Spleen (tissue), 11 donors: ENCODE results near the gene PPIL6. TPM values are rescaled to one million over a fixed set of nuclear protein-coding genes. Genes with fewer than 3 reads are reported as not detected.

Experiments used
- DNase-seq: peaks from one replicate; pipeline ENCODE4 v3.0.0-alpha.2; 2020
- H3K27ac ChIP-seq, 8 donors: fragments of 200-600 bp; sonication (generic) in 7 of 8; 1 replicate in 4 of 8; 2 replicates in 4 of 8; pipeline versions ENCODE4 v1.5.0 to v1.8.0; 2016 to 2021; ENCODE audit warnings: inconsistent platforms in 4 of 8, mild to moderate bottlenecking in 4 of 8, moderate library complexity in 1 of 8
- H3K27me3 ChIP-seq, 7 donors: fragments of 200-600 bp; sonication (generic) in 6 of 7; replicated peaks in 1 of 7; 1 replicate in 4 of 7; 2 replicates in 3 of 7; pipeline versions ENCODE4 v1.5.0 to v1.8.0; 2016 to 2021; ENCODE audit warnings: inconsistent platforms in 3 of 7, mild to moderate bottlenecking in 1 of 7
- H3K36me3 ChIP-seq, 6 donors: fragments of 200-600 bp; sonication (generic) in 5 of 6; 1 replicate in 4 of 6; 2 replicates in 2 of 6; pipeline versions ENCODE4 v1.5.0 to v1.8.0; 2016 to 2021; ENCODE audit warnings: inconsistent platforms in 2 of 6
- H3K4me1 ChIP-seq, 6 donors: fragments of 200-600 bp; sonication (generic) in 5 of 6; 1 replicate in 3 of 6; 2 replicates in 3 of 6; pipeline versions ENCODE4 v1.5.0 to v1.8.0; 2016 to 2021; ENCODE audit warnings: inconsistent platforms in 3 of 6
- H3K4me3 ChIP-seq, 8 donors: fragments of 200-600 bp; sonication (generic) in 7 of 8; 1 replicate in 4 of 8; 2 replicates in 4 of 8; pipeline versions ENCODE4 v1.5.0 to v1.8.0; 2016 to 2021; ENCODE audit warnings: inconsistent platforms in 4 of 8, mild to moderate bottlenecking in 4 of 8, moderate library complexity in 2 of 8
- H3K9me3 ChIP-seq, 8 donors: fragments of 200-600 bp; sonication (generic) in 7 of 8; 1 replicate in 4 of 8; 2 replicates in 4 of 8; pipeline versions ENCODE4 v1.5.0 to v1.8.0; 2016 to 2021; ENCODE audit warnings: inconsistent platforms in 4 of 8
- POLR2A ChIP-seq, 3 donors: fragments of 450-650 bp; IDR thresholded peaks; one replicate each; pipeline ENCODE4 v1.5.1; 2017; ENCODE audit warnings: antibody characterized with exemption in 3 of 3, mild to moderate bottlenecking in 1 of 3
- POLR2AphosphoS5 ChIP-seq, 3 donors: sonication (generic); formaldehyde crosslinking; IDR thresholded peaks; one replicate each; pipeline ENCODE4 v1.5.1; 2017; ENCODE audit warnings: antibody characterized with exemption in 3 of 3
- WGBS, 5 donors: extraction: QIAGEN DNeasy Blood & Tissue Kit in 3 of 5; methylation state at CpG; one replicate each; pipeline versions ENCODE4 v1.1.5 to v1.1.7; 2013 to 2018; 5-methylcytosine and 5-hydroxymethylcytosine counted together
- intact Hi-C: fragments of 100-400 bp; cut with DNase I; formaldehyde crosslinking; loops from one replicate; pipeline ENCODE4 v1.15.0; 2023; ENCODE audit warnings: low total_unique reads
- polyA plus RNA-seq, 3 donors: library from polyadenylated mRNA; stranded (reverse); fragments of 200-250 nt; gene quantifications; one replicate each; pipeline ENCODE4 v1.2.1, GENCODE V29; 2013
- total RNA-seq, 7 donors: library from RNA; depleted of rRNA in 3 of 7; stranded (reverse); fragments of >200 nt in 3 of 7; fragmentation: NEBNext Ultra II Directional in 4 of 7; extraction: Animal tissue kit (Norgen Biotek cat#: 25700) in 4 of 7; gene quantifications; one replicate each; pipeline versions ENCODE4 v1.1.0 to v1.2.1, GENCODE V29; 2016 to 2021
- TF ChIP-seq, protein P1 (sequence below), 11 experiments: fragments of 200-600 bp in 7 of 11; fragments of 450-650 bp in 4 of 11; sonication (generic) in 4 of 11; IDR thresholded peaks in 8 of 11; conservative IDR thresholded peaks in 3 of 11; 1 replicate in 7 of 11; 2 replicates in 4 of 11; pipeline versions ENCODE4 v1.4.0 to v1.8.0; 2016 to 2021; ENCODE audit warnings: antibody characterized with exemption in 11 of 11, inconsistent platforms in 4 of 11, mild to moderate bottlenecking in 1 of 11
- donor health status: healthy with polysubstance abuse.
- donor health status: DM: no; HTN: no; CAD: no; lungs with moderate emphysema.
- donor health status: DM: no; HTN: no; CAD: no.
- donor health status: Bipolar disorder and iron deficiency.
- donor health status: healthy.
- donor health status: DM: no; HTN: no; CAD: no.
- donor health status: DM: yes; HTN: yes; CAD: no.

Gene PPIL6
- total and polyA plus RNA-seq, 10 donors = 0.13 to 4.8 (median 0.78) TPM

DNA sequence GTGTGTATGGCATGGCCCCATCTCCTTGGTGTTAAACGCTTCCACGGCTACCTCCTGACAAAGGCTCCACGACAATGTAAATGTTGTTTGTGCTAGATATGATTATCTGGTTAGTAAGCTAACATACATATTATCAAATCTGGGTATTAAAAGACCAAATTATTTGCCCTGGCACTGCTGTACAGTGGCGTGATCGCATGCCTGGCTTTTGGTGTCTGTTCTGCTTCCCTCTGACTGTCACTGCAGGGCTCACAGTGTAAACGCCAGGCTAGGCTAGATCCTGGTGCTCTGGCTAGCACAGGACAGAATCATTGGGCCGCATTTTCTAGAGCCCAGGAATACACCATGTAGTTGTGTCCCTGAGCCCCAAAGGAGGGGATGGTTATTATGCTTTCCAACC is 96.9 kb downstream of the PPIL6 start:
- no peak for TF ChIP-seq POLR2AphosphoS5 (IDR thresholded peaks at IDR 0.05)
- TF ChIP-seq POLR2A (IDR thresholded peaks at IDR 0.05) = no peak
- TF ChIP-seq, protein P1, sequence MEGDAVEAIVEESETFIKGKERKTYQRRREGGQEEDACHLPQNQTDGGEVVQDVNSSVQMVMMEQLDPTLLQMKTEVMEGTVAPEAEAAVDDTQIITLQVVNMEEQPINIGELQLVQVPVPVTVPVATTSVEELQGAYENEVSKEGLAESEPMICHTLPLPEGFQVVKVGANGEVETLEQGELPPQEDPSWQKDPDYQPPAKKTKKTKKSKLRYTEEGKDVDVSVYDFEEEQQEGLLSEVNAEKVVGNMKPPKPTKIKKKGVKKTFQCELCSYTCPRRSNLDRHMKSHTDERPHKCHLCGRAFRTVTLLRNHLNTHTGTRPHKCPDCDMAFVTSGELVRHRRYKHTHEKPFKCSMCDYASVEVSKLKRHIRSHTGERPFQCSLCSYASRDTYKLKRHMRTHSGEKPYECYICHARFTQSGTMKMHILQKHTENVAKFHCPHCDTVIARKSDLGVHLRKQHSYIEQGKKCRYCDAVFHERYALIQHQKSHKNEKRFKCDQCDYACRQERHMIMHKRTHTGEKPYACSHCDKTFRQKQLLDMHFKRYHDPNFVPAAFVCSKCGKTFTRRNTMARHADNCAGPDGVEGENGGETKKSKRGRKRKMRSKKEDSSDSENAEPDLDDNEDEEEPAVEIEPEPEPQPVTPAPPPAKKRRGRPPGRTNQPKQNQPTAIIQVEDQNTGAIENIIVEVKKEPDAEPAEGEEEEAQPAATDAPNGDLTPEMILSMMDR (IDR thresholded peaks at IDR 0.05 in 8 of 11, conservative IDR thresholded peaks at IDR 0.05 in 3 of 11) = no peak
- Histone ChIP-seq H3K4me3 (no peak overlapping the region), H3K27me3 (no peaks in the 10 kb centered on the region), H3K4me1 (peaks cover 0 to 14% (median 0%) of the 10 kb centered on the region in 6 donors), H3K36me3 (peaks cover 0 to 22% (median 0%) of the 10 kb centered on the region in 6 donors), H3K9me3 (no peaks in the 10 kb centered on the region), H3K27ac (no peak overlapping the region)
- 93 to 98% (median 97%) methylated on average over 7 of the region's 7 CpGs for whole genome bisulfite sequencing, 5 donors
- intact Hi-C loops = no loop called here
- DNase-seq = no peak

DNA sequence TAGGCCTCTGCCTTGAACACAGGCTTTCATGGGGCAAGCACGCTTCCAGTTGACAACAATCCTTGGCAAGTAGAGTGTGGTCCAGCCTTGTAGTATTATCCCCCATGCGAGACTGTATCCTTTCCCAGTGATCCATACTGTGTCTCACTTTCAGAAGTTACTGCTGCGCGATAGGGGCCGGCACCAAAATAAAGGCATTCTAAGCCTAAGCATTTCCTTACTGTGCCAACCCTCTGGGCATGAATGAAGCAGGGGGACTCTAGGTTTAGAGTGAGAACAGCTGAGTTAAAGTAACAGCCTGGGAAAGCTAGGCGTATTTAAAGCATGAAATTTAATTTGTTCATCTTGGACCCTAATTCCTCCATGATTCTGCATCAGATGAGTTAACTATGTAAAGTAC is 97.5 kb downstream of the PPIL6 start:
- Histone ChIP-seq H3K9me3 (no peaks in the 10 kb centered on the region), H3K4me1 (peaks cover 0 to 8% (median 0%) of the 10 kb centered on the region in 6 donors), H3K27me3 (no peaks in the 10 kb centered on the region), H3K27ac (no peak overlapping the region), H3K36me3 (peaks cover 0 to 23% (median 0%) of the 10 kb centered on the region in 6 donors), H3K4me3 (no peak overlapping the region)
- TF ChIP-seq, protein P1 (IDR thresholded peaks at IDR 0.05 in 8 of 11, conservative IDR thresholded peaks at IDR 0.05 in 3 of 11) = no peak
- TF ChIP-seq POLR2AphosphoS5 (IDR thresholded peaks at IDR 0.05) (no peak), POLR2A (IDR thresholded peaks at IDR 0.05) (no peak)
- intact Hi-C loops = no loop called here
- 95 to 97% (median 96%) methylated on average over 6 of the region's 6 CpGs for WGBS, 5 donors
- DNase-seq = no peak

DNA sequence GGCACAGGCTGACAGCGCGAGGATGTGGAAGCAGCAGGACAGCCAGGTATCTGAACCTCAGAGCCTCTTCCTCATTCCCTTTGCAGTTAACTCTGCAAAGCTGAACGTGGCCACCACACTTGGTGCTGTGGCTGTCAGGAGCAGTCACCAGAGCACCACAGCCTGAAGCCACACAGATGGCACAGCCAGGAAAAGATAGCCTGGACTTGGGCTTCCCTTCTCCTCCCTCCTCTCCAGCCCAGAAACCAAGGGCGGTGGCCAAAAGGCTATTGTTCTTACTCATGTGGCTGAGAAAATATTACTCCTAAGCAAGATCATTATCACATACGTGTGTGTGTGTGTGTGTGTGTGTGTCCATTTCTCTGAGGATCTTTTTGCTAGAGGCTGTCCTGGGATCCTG is 97.9 kb downstream of the PPIL6 start:
- DNase-seq = no peak
- no peak for TF ChIP-seq POLR2A (IDR thresholded peaks at IDR 0.05)
- TF ChIP-seq, protein P1 (IDR thresholded peaks at IDR 0.05 in 8 of 11, conservative IDR thresholded peaks at IDR 0.05 in 3 of 11) = no peak
- TF ChIP-seq POLR2AphosphoS5 (IDR thresholded peaks at IDR 0.05) = no peak
- Histone ChIP-seq H3K4me3 (no peak overlapping the region), H3K27me3 (no peaks in the 10 kb centered on the region), H3K36me3 (peaks cover 0 to 23% (median 0%) of the 10 kb centered on the region in 6 donors), H3K4me1 (peaks cover 0 to 4% (median 0%) of the 10 kb centered on the region in 6 donors), H3K9me3 (no peaks in the 10 kb centered on the region), H3K27ac (no peak overlapping the region)
- 67 to 81% (median 69%) methylated on average over 5 of the region's 5 CpGs for WGBS, 5 donors
- intact Hi-C loops = no loop called here

DNA sequence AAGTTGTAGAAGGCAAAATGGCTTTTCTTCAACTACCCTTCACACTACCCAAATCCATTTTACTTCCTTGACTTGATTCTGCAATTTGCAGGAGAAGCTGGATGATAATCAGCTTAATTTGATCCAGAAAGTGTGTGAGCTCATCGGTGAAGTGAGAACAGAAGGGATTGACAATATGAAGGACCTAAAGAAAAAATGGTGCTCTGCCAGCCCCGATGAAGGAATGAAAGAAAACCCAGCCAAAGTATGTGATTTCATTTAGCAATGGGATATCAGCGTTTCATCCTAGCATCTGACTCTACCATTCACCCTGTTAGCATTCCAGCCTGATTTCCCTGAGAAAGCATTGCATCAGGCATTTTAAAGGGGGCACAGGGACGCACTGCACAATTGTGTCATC is 99.6 kb downstream of the PPIL6 start:
- Histone ChIP-seq H3K27ac (no peak overlapping the region), H3K36me3 (peaks cover 0 to 23% (median 0%) of the 10 kb centered on the region in 6 donors), H3K9me3 (no peaks in the 10 kb centered on the region), H3K27me3 (no peaks in the 10 kb centered on the region), H3K4me1 (no peaks in the 10 kb centered on the region), H3K4me3 (no peak overlapping the region)
- DNase-seq = no peak
- TF ChIP-seq POLR2A (IDR thresholded peaks at IDR 0.05) (no peak), POLR2AphosphoS5 (IDR thresholded peaks at IDR 0.05) (no peak)
- TF ChIP-seq, protein P1 (IDR thresholded peaks at IDR 0.05 in 8 of 11, conservative IDR thresholded peaks at IDR 0.05 in 3 of 11) = no peak
- WGBS, 5 donors = 88 to 97% (median 95%) methylated on average over 4 of the region's 4 CpGs
- intact Hi-C loops = no loop called here

Other genes starting within 250 kb of the PPIL6 start
- 100 to 1,000 TPM; 179 to 249 (median 213) TPM for gene CD164, start 58.2 kb downstream of the PPIL6 start, total RNA-seq
- 100 to 1,000 TPM in 2 of 3 donors, 10 to 100 TPM in 1; 79.4 to 119 (median 105) TPM for gene CD164, start 58.2 kb downstream of the PPIL6 start, polyA plus RNA-seq
- 10 to 100 TPM; 11.4 to 21.4 (median 18.9) TPM for gene SMPD2, start 96 bp upstream of the PPIL6 start, total RNA-seq
- gene SMPD2, start 96 bp upstream of the PPIL6 start, polyA plus RNA-seq = 10 to 100 TPM; 15.6 to 21.0 (median 18.9) TPM
- 100 to 1,000 TPM in 3 of 7 donors, 10 to 100 TPM in 4; 68.4 to 169 (median 78.7) TPM for gene MICAL1, start 15.1 kb upstream of the PPIL6 start, total RNA-seq
- 100 to 1,000 TPM in 1 of 3 donors, 10 to 100 TPM in 2; 51.5 to 107 (median 87.7) TPM for gene MICAL1, start 15.1 kb upstream of the PPIL6 start, polyA plus RNA-seq
- 10 to 100 TPM; 11.1 to 15.0 (median 13.0) TPM for gene ZBTB24, start 42.6 kb upstream of the PPIL6 start, total RNA-seq
- 1 to 10 TPM; 4.5 to 8.7 (median 5.6) TPM for gene ZBTB24, start 42.6 kb upstream of the PPIL6 start, polyA plus RNA-seq